Astrocyte (in vitro differentiated cells and primary cell): ENCODE data around the gene ZDHHC14. TPM values are rescaled to one million over a fixed set of nuclear protein-coding genes. Genes with fewer than 3 reads are reported as not detected.

Experiments
- DNase-seq: peaks from one replicate; pipeline ENCODE4 v3.0.0-alpha.2; 2010; ENCODE audit warnings: low read depth
- FAIRE-seq: peaks from 2 replicates; lab custom pipeline; 2011; peaks lifted over from hg19 to GRCh38; lab: Jason Lieb, UNC
- H2AFZ ChIP-seq: 2 replicates; pipeline ENCODE4 v1.6.0; 2012; ENCODE audit warnings: low read depth, low read length, inconsistent platforms
- H3K27ac ChIP-seq: 2 replicates; pipeline ENCODE4 v1.5.1; 2011; ENCODE audit warnings: low read depth, low read length, inconsistent platforms
- H3K27me3 ChIP-seq: 2 replicates; pipeline ENCODE4 v1.6.0; 2011; ENCODE audit warnings: low read length, inconsistent platforms; ENCODE audit not compliant: insufficient read depth
- H3K36me3 ChIP-seq: 2 replicates; pipeline ENCODE4 v1.5.1; 2011; ENCODE audit warnings: low read length, inconsistent platforms; ENCODE audit not compliant: insufficient read depth
- H3K4me1 ChIP-seq: 2 replicates; pipeline ENCODE4 v1.5.1; 2011; ENCODE audit warnings: low read length, inconsistent platforms; ENCODE audit not compliant: insufficient read depth
- H3K4me2 ChIP-seq: 2 replicates; pipeline ENCODE4 v1.6.0; 2012; ENCODE audit warnings: low read length, inconsistent platforms
- H3K4me3 ChIP-seq: 2 replicates; pipeline ENCODE4 v1.5.1; 2011; ENCODE audit warnings: low read depth, mild to moderate bottlenecking, low read length, inconsistent platforms; ENCODE audit not compliant: insufficient read depth
- H3K79me2 ChIP-seq: 2 replicates; pipeline ENCODE4 v1.6.0; 2012; ENCODE audit warnings: mild to moderate bottlenecking, low read length, inconsistent platforms; ENCODE audit not compliant: insufficient read depth
- H3K9ac ChIP-seq: 2 replicates; pipeline ENCODE4 v1.6.0; 2012; ENCODE audit warnings: mild to moderate bottlenecking, low read length, inconsistent platforms
- H3K9me3 ChIP-seq: 2 replicates; pipeline ENCODE4 v1.5.1; 2012; ENCODE audit warnings: low read depth, mild to moderate bottlenecking, low read length, inconsistent platforms; ENCODE audit not compliant: insufficient read depth
- H4K20me1 ChIP-seq: 2 replicates; pipeline ENCODE4 v1.6.0; 2012; ENCODE audit warnings: low read length, inconsistent platforms; ENCODE audit not compliant: insufficient read depth
- H3K27ac Mint-ChIP-seq: one replicate; pipeline ENCODE4 v1.8.0; 2021; ENCODE audit warnings: mild to moderate bottlenecking, mixed read lengths; ENCODE audit not compliant: unreplicated experiment
- H3K27me3 Mint-ChIP-seq: one replicate; pipeline ENCODE4 v1.8.0; 2021; ENCODE audit warnings: low read depth, mixed read lengths; ENCODE audit not compliant: unreplicated experiment
- H3K36me3 Mint-ChIP-seq: one replicate; pipeline ENCODE4 v1.8.0; 2021; ENCODE audit warnings: low read depth, mixed read lengths; ENCODE audit not compliant: unreplicated experiment
- H3K4me1 Mint-ChIP-seq: one replicate; pipeline ENCODE4 v1.8.0; 2021; ENCODE audit warnings: low read depth, mixed read lengths; ENCODE audit not compliant: unreplicated experiment
- H3K4me3 Mint-ChIP-seq: one replicate; pipeline ENCODE4 v1.8.0; 2021; ENCODE audit warnings: mild to moderate bottlenecking, moderate library complexity, mixed read lengths; ENCODE audit not compliant: unreplicated experiment
- H3K9me3 Mint-ChIP-seq: one replicate; pipeline ENCODE4 v1.8.0; 2021; ENCODE audit warnings: mild to moderate bottlenecking, mixed read lengths; ENCODE audit not compliant: unreplicated experiment
- EZH2 ChIP-seq: IDR thresholded peaks from 2 replicates; pipeline ENCODE4 v1.6.1; 2012; ENCODE audit warnings: mild to moderate bottlenecking, low read length, inconsistent platforms; ENCODE audit not compliant: insufficient read depth
- total RNA-seq: library from RNA; stranded (reverse); gene quantifications from 2 replicates; pipeline ENCODE4 v1.2.1, GENCODE V29; 2021
- TF ChIP-seq, protein P1 (sequence below): IDR thresholded peaks from 2 replicates; pipeline ENCODE4 v1.5.1; 2011; ENCODE audit warnings: low read depth, mild to moderate bottlenecking, inconsistent platforms, low read length, moderate library complexity; ENCODE audit not compliant: insufficient read depth

The ZDHHC14 gene
- total RNA-seq, 1 donor from 2014 or later, result 7.2 TPM

DNA sequence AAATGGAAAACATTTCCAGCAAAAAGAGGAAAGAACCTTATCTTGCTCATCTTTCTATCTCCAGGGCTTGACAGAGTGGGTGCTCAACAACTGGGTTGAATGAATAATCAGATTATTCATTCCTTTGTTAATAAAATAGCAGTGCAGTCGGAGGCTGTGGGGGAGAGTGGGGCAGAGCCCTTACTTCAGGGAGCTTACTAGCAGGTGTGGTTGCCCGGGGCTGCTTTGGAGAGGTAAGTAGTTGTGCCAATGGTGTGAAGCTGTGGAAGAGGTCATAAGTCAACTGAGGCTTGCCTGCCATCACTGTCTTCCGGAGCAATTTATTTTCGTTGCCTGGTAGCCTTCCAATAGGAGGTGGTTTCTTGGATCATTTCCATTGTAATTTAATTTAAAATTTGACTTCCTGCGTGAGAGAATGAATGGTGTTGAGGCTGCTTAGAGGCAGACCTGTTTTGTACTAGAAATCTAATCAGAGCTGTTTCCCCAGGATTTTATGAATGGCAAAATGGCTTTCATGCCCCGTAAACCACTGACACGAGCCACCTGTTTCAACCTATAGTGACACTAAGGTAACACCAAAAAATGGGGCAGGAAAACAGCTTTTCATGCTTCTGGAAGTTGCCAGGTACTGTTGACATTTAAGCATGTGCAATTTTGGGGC is 51.4 kb downstream of the ZDHHC14 start:
- no peak overlapping the region for H3K4me3 ChIP-seq
- Mint-ChIP-seq H3K27me3 (peaks cover 9% of the 10 kb centered on the region), H3K27ac (no peak overlapping the region), H3K36me3 (peaks cover 2% of the 10 kb centered on the region), H3K9me3 (peaks cover 4% of the 10 kb centered on the region), H3K4me3 (no peak overlapping the region), H3K4me1 (peaks cover 9% of the 10 kb centered on the region)
- no peak overlapping the region for H3K27ac ChIP-seq
- H2AFZ ChIP-seq, result no peak overlapping the region
- peaks cover 3% of the 10 kb centered on the region for H3K27me3 ChIP-seq
- no peak for DNase-seq
- no peaks in the 10 kb centered on the region for H3K9me3 ChIP-seq
- no peak overlapping the region for H3K9ac ChIP-seq
- no peaks in the 10 kb centered on the region for H3K4me1 ChIP-seq
- no peak overlapping the region for H3K4me2 ChIP-seq
- H3K36me3 ChIP-seq, result no peaks in the 10 kb centered on the region
- no peaks in the 10 kb centered on the region for H3K79me2 ChIP-seq
- FAIRE-seq, result no peak
- H4K20me1 ChIP-seq, result peaks cover 5% of the 10 kb centered on the region
- TF ChIP-seq EZH2, result no peak
- TF ChIP-seq, protein P1, sequence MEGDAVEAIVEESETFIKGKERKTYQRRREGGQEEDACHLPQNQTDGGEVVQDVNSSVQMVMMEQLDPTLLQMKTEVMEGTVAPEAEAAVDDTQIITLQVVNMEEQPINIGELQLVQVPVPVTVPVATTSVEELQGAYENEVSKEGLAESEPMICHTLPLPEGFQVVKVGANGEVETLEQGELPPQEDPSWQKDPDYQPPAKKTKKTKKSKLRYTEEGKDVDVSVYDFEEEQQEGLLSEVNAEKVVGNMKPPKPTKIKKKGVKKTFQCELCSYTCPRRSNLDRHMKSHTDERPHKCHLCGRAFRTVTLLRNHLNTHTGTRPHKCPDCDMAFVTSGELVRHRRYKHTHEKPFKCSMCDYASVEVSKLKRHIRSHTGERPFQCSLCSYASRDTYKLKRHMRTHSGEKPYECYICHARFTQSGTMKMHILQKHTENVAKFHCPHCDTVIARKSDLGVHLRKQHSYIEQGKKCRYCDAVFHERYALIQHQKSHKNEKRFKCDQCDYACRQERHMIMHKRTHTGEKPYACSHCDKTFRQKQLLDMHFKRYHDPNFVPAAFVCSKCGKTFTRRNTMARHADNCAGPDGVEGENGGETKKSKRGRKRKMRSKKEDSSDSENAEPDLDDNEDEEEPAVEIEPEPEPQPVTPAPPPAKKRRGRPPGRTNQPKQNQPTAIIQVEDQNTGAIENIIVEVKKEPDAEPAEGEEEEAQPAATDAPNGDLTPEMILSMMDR, result no peak

DNA sequence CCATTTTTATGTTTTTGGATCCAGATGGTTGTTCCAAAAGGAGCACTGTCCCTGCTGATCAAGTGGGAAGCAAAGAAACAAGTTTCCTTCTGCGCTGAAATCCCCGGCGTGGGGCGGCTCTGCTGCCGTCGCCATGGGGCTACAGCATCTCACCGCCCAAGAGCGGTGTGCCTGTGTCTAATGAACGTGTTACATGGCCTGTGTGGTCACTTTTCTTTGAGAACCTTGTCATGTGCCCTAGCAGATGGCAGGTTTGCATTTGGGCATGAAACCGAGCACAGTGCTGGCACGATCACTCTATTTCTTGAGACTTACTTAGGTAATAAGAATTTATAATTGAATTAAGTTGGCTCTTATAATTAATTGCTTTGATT is 51.9 kb downstream of the ZDHHC14 start:
- no peaks in the 10 kb centered on the region for H3K36me3 ChIP-seq
- no peak overlapping the region for H2AFZ ChIP-seq
- no peak overlapping the region for H3K27ac ChIP-seq
- H3K4me3 Mint-ChIP-seq, result no peak overlapping the region
- no peaks in the 10 kb centered on the region for H3K9me3 ChIP-seq
- H3K4me1 ChIP-seq, result no peaks in the 10 kb centered on the region
- no peak for DNase-seq
- H3K9ac ChIP-seq, result no peak overlapping the region
- FAIRE-seq, result no peak
- H3K27me3 Mint-ChIP-seq, result peaks cover 9% of the 10 kb centered on the region
- peaks cover 3% of the 10 kb centered on the region for H3K36me3 Mint-ChIP-seq
- H3K79me2 ChIP-seq, result no peaks in the 10 kb centered on the region
- no peak overlapping the region for H3K27ac Mint-ChIP-seq
- H3K27me3 ChIP-seq, result peaks cover 3% of the 10 kb centered on the region
- TF ChIP-seq, protein P1, result no peak
- TF ChIP-seq EZH2, result no peak
- peaks cover 9% of the 10 kb centered on the region for H3K4me1 Mint-ChIP-seq
- no peak overlapping the region for H3K4me2 ChIP-seq
- peaks cover 4% of the 10 kb centered on the region for H3K9me3 Mint-ChIP-seq
- H3K4me3 ChIP-seq, result no peak overlapping the region
- H4K20me1 ChIP-seq, result peaks cover 5% of the 10 kb centered on the region

DNA sequence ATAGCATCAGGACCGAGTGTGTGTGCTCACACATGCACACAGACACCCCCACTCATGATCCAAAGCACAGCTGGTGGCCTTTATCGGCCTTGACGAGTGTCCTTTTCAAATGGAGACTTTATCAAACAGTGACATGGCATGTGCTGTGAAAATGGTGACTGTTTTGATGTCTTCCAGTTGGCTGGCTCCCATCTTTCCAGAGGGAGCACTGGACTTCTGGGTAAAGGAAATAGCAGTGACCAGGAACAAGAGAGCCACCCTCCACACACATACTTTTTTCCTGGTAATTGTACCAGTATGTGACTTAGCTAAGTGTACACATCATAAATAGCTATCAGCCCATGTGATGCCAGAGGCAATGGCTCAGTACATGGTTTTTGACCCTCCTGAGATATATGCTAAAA is 52.7 kb downstream of the ZDHHC14 start:
- H3K9ac ChIP-seq, result no peak overlapping the region
- no peak for FAIRE-seq
- Mint-ChIP-seq H3K4me1 (peaks cover 7% of the 10 kb centered on the region), H3K4me3 (no peak overlapping the region), H3K9me3 (peaks cover 4% of the 10 kb centered on the region), H3K27me3 (peaks cover 11% of the 10 kb centered on the region), H3K27ac (no peak overlapping the region), H3K36me3 (peaks cover 3% of the 10 kb centered on the region)
- peaks cover 3% of the 10 kb centered on the region for H3K27me3 ChIP-seq
- no peak overlapping the region for H3K27ac ChIP-seq
- no peaks in the 10 kb centered on the region for H3K9me3 ChIP-seq
- H2AFZ ChIP-seq, result no peak overlapping the region
- H3K4me2 ChIP-seq, result no peak overlapping the region
- peaks cover 5% of the 10 kb centered on the region for H4K20me1 ChIP-seq
- no peaks in the 10 kb centered on the region for H3K4me1 ChIP-seq
- no peaks in the 10 kb centered on the region for H3K36me3 ChIP-seq
- DNase-seq, result no peak
- no peaks in the 10 kb centered on the region for H3K79me2 ChIP-seq
- no peak overlapping the region for H3K4me3 ChIP-seq
- TF ChIP-seq, protein P1, result no peak
- TF ChIP-seq EZH2, result no peak
